ENCODE results near the gene PRKX. TPM values are rescaled to one million over a fixed set of nuclear protein-coding genes. Genes with fewer than 3 reads are reported as not detected.
"Not testable (repeated sequence)": the region's sequence is repeated elsewhere in the genome, so short reads cannot be mapped to it uniquely, and the experiment has no call there.

Gene PRKX
- total and polyA plus RNA-seq, 9 donors: 3.3 to 23.1 (median 8.3) TPM

DNA sequence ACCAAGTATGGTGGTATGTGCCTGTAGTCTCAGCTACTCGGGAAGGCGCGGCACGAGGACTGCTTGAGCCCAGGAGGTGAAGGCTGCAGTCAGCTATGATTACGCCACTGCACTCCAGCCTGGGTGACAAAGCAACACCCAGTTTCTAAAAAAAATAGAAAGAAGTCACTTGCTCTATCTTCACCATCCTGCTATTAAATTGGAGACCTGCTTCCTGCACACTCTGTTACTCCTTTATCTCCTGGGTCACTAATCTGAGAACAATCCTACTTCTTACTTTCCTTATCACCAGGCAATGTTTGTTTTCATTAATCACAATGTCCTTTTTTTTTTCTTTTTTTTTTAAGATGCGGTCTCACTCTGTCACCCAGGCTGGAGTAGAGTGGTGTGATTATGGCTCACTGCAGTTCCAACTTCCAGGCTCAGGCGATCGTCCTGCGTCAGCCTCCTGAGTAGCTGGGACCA is 16.2 kb downstream of the PRKX start:
- intact Hi-C loops (cut with DNase I): no loop called here
- H3K27ac ChIP-seq: no peak overlapping the region

DNA sequence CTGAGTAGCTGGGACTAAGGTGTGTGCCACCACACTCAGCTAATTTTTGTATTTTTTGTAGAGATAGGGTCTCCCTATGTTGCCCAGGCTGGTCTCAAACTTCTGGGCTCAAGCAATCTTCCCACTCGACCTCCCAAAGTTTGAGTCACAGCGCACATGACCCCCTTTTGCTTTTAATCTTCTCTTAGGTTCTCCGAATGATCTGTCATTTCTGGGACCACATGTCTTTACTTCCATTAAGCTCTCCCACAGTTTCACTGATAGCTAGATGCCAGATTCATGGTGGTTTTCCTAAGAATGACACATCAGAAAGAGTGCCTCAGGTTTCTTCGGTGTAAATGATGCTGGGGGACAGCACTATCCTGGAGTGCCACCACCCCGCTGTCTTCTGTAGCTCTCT is 17.9 kb downstream of the PRKX start:
- DNase-seq: no peak
- peaks cover 5% of the 10 kb centered on the region for H3K4me1 ChIP-seq (ENCODE audit: insufficient read depth)
- H3K27me3 ChIP-seq: no peaks in the 10 kb centered on the region
- intact Hi-C loops (cut with DNase I): no loop called here
- H3K4me3 ChIP-seq: no peak overlapping the region
- H3K9me3 ChIP-seq: no peaks in the 10 kb centered on the region
- no peak overlapping the region for H3K27ac ChIP-seq
- WGBS, 3 donors: 91% methylated on average over 5 of the region's 5 CpGs
- TF ChIP-seq, protein P1, sequence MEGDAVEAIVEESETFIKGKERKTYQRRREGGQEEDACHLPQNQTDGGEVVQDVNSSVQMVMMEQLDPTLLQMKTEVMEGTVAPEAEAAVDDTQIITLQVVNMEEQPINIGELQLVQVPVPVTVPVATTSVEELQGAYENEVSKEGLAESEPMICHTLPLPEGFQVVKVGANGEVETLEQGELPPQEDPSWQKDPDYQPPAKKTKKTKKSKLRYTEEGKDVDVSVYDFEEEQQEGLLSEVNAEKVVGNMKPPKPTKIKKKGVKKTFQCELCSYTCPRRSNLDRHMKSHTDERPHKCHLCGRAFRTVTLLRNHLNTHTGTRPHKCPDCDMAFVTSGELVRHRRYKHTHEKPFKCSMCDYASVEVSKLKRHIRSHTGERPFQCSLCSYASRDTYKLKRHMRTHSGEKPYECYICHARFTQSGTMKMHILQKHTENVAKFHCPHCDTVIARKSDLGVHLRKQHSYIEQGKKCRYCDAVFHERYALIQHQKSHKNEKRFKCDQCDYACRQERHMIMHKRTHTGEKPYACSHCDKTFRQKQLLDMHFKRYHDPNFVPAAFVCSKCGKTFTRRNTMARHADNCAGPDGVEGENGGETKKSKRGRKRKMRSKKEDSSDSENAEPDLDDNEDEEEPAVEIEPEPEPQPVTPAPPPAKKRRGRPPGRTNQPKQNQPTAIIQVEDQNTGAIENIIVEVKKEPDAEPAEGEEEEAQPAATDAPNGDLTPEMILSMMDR (IDR thresholded peaks at IDR 0.05): no peak
- H3K36me3 ChIP-seq: no peaks in the 10 kb centered on the region

More for the DNA sequence above, 16.2 kb downstream of the PRKX start:
- TF ChIP-seq EP300 (IDR thresholded peaks at IDR 0.05): no peak
- TF ChIP-seq POLR2A (IDR thresholded peaks at IDR 0.05): no peak
- TF ChIP-seq, protein P1 (IDR thresholded peaks at IDR 0.05): no peak
- Histone ChIP-seq H3K4me1 (ENCODE audit: insufficient read depth) (peaks cover 5% of the 10 kb centered on the region), H3K4me3 (no peak overlapping the region), H3K27me3 (no peaks in the 10 kb centered on the region), H3K36me3 (no peaks in the 10 kb centered on the region), H3K9me3 (no peaks in the 10 kb centered on the region)
- DNase-seq: no peak
- WGBS, 3 donors: 85 to 95% (median 93%) methylated on average over 9 of the region's 9 CpGs

DNA sequence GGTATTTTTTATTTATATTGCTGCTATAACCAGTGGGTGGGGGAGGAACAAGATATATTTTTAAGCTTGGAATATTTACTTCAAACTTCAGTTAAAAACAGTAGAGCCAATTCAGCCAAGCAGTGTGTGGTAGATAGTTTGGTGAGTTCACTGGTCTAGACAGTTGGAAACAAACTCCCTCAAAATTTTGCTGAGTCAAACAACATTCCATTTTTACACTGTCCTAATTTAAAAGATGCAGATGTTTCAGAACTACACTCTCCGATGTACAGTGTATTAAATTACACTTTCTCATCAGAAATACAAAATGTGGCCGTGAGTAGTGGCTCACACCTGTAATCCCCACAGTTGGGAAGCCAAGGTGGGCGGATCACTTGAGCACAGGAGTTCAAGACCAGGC is 23.3 kb downstream of the PRKX start:
- no peaks in the 10 kb centered on the region for H3K9me3 ChIP-seq
- H3K27me3 ChIP-seq: no peaks in the 10 kb centered on the region
- no peak for DNase-seq
- intact Hi-C loops (cut with DNase I): no loop called here
- WGBS, 3 donors: 17 to 25% (median 25%) methylated on average over 3 of the region's 3 CpGs
- H3K36me3 ChIP-seq: no peaks in the 10 kb centered on the region
- H3K27ac ChIP-seq: no peak overlapping the region
- H3K4me3 ChIP-seq: no peak overlapping the region
- peaks cover 3% of the 10 kb centered on the region for H3K4me1 ChIP-seq (ENCODE audit: insufficient read depth)
- TF ChIP-seq EP300 (IDR thresholded peaks at IDR 0.05): no peak

DNA sequence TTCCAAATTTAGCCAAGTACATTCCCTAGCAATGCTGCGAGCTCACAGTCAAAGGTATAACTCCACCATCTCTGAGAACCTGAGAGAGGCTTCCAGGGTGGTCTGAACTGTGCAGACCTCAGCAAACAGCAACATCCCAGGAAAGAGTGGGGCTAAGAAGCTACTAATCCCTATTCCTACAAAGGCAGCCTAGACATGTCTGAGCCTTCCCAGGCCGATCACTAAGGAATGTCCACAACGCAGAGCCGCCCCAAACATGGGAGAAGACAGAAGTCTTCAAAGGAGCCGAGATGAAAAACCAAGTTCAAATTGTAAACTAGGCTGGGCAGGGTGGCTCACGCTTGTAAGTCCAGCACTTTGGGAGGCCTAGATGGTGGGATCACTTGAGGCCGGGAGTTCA is 30.2 kb downstream of the PRKX start:
- intact Hi-C loops (cut with DNase I); H3K9me3 ChIP-seq; H3K4me1 ChIP-seq (ENCODE audit: insufficient read depth); H3K4me3 ChIP-seq; H3K27ac ChIP-seq; H3K27me3 ChIP-seq; DNase-seq; H3K36me3 ChIP-seq: not testable (repeated sequence)
- WGBS, 3 donors: 80 to 92% (median 89%) methylated on average over 6 to 7 of the region's 7 CpGs

DNA sequence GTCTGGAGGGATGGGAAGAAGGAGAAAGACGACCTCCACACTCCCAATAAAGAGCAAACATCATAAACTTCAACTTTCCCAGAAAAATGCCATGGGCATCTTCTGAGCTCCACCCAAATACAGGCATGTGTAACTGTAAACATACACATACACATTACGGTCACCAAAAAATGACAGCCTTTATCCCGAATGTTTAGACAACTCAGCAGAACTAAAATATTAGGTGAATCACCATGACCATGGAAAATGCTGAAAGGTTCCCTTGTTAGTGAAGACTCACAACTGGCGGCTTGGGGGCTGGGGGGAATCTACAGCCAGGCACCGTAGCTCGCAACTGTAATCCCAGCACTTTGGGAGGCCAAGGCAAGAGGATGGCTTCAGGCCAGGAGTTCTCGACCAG is 33.0 kb downstream of the PRKX start:
- DNase-seq: no peak
- Histone ChIP-seq H3K36me3 (no peaks in the 10 kb centered on the region), H3K9me3 (no peaks in the 10 kb centered on the region), H3K4me3 (no peak overlapping the region), H3K4me1 (ENCODE audit: insufficient read depth) (peaks cover 1% of the 10 kb centered on the region), H3K27me3 (no peaks in the 10 kb centered on the region), H3K27ac (no peak overlapping the region)
- 82 to 87% (median 87%) methylated on average over 7 of the region's 7 CpGs for WGBS, 3 donors
- intact Hi-C loops (cut with DNase I): no loop called here
- TF ChIP-seq POLR2A (IDR thresholded peaks at IDR 0.05) (no peak), EP300 (IDR thresholded peaks at IDR 0.05) (no peak)
- TF ChIP-seq, protein P1 (IDR thresholded peaks at IDR 0.05): no peak

DNA sequence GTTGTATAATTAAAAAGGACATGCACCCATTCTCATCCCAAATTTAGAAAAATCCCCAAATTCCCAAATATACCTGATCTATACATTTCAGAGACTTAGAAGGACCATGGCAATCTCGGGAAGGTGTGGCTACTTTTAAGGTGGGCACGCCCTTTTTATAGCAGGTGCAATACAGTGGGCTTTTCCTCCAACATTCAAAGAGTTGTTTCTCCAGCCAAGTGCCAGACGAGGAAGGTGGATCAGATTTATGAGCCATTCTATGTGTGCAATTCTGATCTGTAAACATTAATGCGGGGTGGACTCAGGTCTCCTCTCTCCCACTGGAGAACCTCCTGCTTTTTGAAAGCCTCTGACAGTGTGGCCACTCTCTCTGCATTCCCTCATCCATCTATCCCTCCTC is 33.8 kb downstream of the PRKX start:
- DNase-seq: no peak
- 83 to 90% (median 84%) methylated on average over 4 of the region's 4 CpGs for WGBS, 3 donors
- no peaks in the 10 kb centered on the region for H3K9me3 ChIP-seq
- no peak overlapping the region for H3K4me3 ChIP-seq
- no peaks in the 10 kb centered on the region for H3K36me3 ChIP-seq
- H3K4me1 ChIP-seq (ENCODE audit: insufficient read depth): peaks cover 1% of the 10 kb centered on the region
- H3K27ac ChIP-seq: no peak overlapping the region
- TF ChIP-seq, protein P1 (IDR thresholded peaks at IDR 0.05): no peak
- TF ChIP-seq POLR2A (IDR thresholded peaks at IDR 0.05): no peak
- TF ChIP-seq EP300 (IDR thresholded peaks at IDR 0.05): no peak
- H3K27me3 ChIP-seq: no peaks in the 10 kb centered on the region
- intact Hi-C loops (cut with DNase I): no loop called here

All from ovary (tissue), 9 donors.